ENCODE results near the gene FOXRED2.

DNA sequence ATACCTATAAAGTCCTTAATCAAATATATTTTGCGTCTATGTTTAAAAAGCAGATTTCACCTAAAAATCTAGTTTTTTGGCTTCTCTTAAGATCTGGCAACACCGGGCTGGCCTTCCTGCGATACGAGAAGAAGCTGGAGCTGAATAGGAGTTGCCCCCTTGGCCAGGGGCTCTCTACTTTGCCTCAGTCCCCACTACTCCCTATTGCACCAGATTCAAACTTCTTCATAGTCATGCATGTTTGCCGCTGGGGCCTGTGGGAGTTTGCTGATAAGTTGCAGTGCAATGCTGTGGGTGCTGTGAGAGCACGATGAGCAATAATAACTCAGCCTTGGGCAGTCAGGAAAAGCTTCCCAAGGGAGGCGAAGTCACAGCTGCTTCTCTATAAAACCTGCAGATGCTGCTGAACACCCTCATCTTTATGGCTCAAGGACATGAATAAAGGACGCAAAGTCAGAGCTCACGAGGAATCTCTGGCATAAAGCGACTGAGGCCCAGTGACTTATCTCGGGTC is 37.3 kb upstream of the FOXRED2 start:
- TF ChIP-seq ZNF274 (IDR thresholded peaks at IDR 0.05; ENCODE audit: low read depth, low read length) (no peak), YY1 (IDR thresholded peaks at IDR 0.05; ENCODE audit: insufficient read depth, insufficient read length) (no peak)

All from NT2/D1 (cell line).